ENCODE data around the gene SUFU. TPM values are rescaled to one million over a fixed set of nuclear protein-coding genes. Genes with fewer than 3 reads are reported as not detected.

The SUFU gene
- total and polyA plus RNA-seq, 2 of the 13 experiments (the other 11 are each of a cell fraction or from before 2014, with no cell fraction given) = 2.9 to 5.5 TPM

DNA sequence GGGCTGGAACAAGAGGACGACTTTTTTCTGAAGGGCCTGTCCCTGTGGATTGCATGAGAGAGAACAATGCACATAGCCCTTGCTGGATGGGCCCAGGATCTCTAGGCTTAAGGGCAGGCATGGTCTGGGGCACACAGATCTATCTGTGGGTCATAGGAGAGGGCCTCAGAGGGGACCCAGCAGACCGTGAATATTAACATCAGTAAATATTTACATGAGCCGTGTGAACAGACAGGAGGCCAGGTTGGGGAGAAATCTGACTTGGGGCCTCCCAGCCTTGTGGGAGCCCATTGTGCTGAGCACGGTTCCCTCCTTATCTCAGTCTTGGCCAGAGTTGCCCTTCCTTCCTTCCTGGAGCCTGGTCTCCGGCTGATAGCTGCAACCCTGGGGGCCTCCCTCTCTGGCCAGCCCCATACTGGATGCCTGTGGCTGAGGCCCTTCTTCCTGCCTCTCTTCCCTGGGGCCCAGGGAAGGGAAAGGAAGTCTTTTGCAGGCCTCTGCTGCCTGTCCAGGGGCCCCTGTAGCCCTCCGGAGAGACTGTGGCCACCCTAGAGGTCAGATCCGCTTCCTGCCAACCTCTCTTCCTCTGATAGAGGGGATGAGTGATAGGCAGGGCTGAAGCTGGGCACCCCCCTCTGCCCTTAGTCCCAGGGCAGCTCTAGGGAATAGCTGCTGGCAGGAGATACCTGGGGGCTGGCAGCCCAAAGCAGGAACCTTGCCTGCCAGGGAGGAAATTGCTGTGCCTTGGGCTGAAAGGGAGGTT is 96.0 kb downstream of the SUFU start (continued):
- TF ChIP-seq, protein P1, sequence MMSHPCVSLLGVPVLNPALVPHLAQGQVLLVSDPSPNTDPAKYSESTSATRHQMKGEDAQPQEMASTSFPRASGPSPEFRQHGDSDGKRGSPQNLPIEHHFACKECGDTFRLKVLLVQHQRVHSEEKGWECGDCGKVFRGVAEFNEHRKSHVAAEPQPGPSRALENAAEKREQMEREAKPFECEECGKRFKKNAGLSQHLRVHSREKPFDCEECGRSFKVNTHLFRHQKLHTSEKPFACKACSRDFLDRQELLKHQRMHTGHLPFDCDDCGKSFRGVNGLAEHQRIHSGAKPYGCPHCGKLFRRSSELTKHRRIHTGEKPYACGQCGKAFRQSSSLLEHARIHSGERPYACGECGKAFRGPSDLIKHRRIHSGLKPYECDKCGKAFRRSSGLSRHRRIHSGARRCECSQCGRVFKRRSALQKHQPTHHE (CRISPR knock-in tag; IDR thresholded peaks at IDR 0.05; ENCODE audit: borderline replicate concordance) = peak; percentile 56; the same call in 1 of the 2 replicates
- peak; percentile 88 for TF ChIP-seq ZFX (CRISPR knock-in tag; IDR thresholded peaks at IDR 0.05; ENCODE audit: low read depth)
- TF ChIP-seq, protein P2, sequence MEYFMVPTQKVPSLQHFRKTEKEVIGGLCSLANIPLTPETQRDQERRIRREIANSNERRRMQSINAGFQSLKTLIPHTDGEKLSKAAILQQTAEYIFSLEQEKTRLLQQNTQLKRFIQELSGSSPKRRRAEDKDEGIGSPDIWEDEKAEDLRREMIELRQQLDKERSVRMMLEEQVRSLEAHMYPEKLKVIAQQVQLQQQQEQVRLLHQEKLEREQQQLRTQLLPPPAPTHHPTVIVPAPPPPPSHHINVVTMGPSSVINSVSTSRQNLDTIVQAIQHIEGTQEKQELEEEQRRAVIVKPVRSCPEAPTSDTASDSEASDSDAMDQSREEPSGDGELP (IDR thresholded peaks at IDR 0.05; ENCODE audit: borderline replicate concordance, low read depth) = peak; percentile 53; the same call in 1 of the 2 replicates
- no peak for TF ChIP-seq ZNF20 (CRISPR knock-in tag; IDR thresholded peaks at IDR 0.05)
- TF ChIP-seq KLF15 (CRISPR knock-in tag; IDR thresholded peaks at IDR 0.05; ENCODE audit: borderline replicate concordance) = no peak
- TF ChIP-seq ZNF143 (CRISPR knock-in tag; IDR thresholded peaks at IDR 0.05) = no peak
- TF ChIP-seq ZKSCAN5 (CRISPR knock-in tag; IDR thresholded peaks at IDR 0.05) = no peak
- TF ChIP-seq, protein P3, sequence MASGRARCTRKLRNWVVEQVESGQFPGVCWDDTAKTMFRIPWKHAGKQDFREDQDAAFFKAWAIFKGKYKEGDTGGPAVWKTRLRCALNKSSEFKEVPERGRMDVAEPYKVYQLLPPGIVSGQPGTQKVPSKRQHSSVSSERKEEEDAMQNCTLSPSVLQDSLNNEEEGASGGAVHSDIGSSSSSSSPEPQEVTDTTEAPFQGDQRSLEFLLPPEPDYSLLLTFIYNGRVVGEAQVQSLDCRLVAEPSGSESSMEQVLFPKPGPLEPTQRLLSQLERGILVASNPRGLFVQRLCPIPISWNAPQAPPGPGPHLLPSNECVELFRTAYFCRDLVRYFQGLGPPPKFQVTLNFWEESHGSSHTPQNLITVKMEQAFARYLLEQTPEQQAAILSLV (CRISPR knock-in tag; IDR thresholded peaks at IDR 0.05; ENCODE audit: borderline replicate concordance) = no peak
- no peak for TF ChIP-seq ZNF674 (CRISPR knock-in tag; IDR thresholded peaks at IDR 0.05; ENCODE audit: low read depth)
- TF ChIP-seq, protein P4, sequence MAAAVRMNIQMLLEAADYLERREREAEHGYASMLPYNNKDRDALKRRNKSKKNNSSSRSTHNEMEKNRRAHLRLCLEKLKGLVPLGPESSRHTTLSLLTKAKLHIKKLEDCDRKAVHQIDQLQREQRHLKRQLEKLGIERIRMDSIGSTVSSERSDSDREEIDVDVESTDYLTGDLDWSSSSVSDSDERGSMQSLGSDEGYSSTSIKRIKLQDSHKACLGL (CRISPR knock-in tag; IDR thresholded peaks at IDR 0.05) = no peak
- TF ChIP-seq FOXO1 (CRISPR knock-in tag; IDR thresholded peaks at IDR 0.05) = peak; percentile 79
- no peak; the same call in 1 of the 2 replicates for TF ChIP-seq SIN3A (IDR thresholded peaks at IDR 0.05; ENCODE audit: borderline replicate concordance, low read depth, low read length)
- peak; percentile 88; the same call in 1 of the 2 replicates for TF ChIP-seq ZBTB7B (CRISPR knock-in tag; IDR thresholded peaks at IDR 0.05)
- no peak for TF ChIP-seq ZNF780A (CRISPR knock-in tag; IDR thresholded peaks at IDR 0.05)
- TF ChIP-seq MED1 (CRISPR knock-in tag; IDR thresholded peaks at IDR 0.05) = peak; percentile 87
- TF ChIP-seq, protein P5, sequence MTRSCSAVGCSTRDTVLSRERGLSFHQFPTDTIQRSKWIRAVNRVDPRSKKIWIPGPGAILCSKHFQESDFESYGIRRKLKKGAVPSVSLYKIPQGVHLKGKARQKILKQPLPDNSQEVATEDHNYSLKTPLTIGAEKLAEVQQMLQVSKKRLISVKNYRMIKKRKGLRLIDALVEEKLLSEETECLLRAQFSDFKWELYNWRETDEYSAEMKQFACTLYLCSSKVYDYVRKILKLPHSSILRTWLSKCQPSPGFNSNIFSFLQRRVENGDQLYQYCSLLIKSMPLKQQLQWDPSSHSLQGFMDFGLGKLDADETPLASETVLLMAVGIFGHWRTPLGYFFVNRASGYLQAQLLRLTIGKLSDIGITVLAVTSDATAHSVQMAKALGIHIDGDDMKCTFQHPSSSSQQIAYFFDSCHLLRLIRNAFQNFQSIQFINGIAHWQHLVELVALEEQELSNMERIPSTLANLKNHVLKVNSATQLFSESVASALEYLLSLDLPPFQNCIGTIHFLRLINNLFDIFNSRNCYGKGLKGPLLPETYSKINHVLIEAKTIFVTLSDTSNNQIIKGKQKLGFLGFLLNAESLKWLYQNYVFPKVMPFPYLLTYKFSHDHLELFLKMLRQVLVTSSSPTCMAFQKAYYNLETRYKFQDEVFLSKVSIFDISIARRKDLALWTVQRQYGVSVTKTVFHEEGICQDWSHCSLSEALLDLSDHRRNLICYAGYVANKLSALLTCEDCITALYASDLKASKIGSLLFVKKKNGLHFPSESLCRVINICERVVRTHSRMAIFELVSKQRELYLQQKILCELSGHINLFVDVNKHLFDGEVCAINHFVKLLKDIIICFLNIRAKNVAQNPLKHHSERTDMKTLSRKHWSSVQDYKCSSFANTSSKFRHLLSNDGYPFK (CRISPR knock-in tag; IDR thresholded peaks at IDR 0.05; ENCODE audit: borderline replicate concordance) = peak; percentile 57; the same call in 1 of the 2 replicates
- no peak for TF ChIP-seq MAFG (CRISPR knock-in tag; IDR thresholded peaks at IDR 0.05)
- TF ChIP-seq, protein P6, sequence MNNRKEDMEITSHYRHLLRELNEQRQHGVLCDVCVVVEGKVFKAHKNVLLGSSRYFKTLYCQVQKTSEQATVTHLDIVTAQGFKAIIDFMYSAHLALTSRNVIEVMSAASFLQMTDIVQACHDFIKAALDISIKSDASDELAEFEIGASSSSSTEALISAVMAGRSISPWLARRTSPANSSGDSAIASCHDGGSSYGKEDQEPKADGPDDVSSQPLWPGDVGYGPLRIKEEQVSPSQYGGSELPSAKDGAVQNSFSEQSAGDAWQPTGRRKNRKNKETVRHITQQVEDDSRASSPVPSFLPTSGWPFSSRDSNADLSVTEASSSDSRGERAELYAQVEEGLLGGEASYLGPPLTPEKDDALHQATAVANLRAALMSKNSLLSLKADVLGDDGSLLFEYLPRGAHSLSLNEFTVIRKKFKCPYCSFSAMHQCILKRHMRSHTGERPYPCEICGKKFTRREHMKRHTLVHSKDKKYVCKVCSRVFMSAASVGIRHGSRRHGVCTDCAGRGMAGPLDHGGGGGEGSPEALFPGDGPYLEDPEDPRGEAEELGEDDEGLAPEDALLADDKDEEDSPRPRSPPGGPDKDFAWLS (CRISPR knock-in tag; IDR thresholded peaks at IDR 0.05; ENCODE audit: borderline replicate concordance) = no peak
- no peak for TF ChIP-seq PLRG1 (conservative IDR thresholded peaks at IDR 0.05)
- TF ChIP-seq ZNF556 (CRISPR knock-in tag; IDR thresholded peaks at IDR 0.05; ENCODE audit: borderline replicate concordance) = no peak
- TF ChIP-seq FOSL1 (CRISPR knock-in tag; IDR thresholded peaks at IDR 0.05; ENCODE audit: borderline replicate concordance) = no peak

Measured in HepG2 (cell line).